H1 (cell line): ENCODE data around the gene OR2W1. TPM values are rescaled to one million over a fixed set of nuclear protein-coding genes. Genes with fewer than 3 reads are reported as not detected.

Source experiments
- CTCF ChIA-PET: fragments of 300-600 bp; sonication (Branson Sonifier 250); formaldehyde crosslinking; loops from one replicate; lab custom pipeline; 2021; ENCODE audit not compliant: partially characterized antibody; lab: Charles Lee
- POLR2A ChIA-PET: fragments of 300-600 bp; sonication (Branson Sonifier 250); formaldehyde crosslinking; loops from one replicate; lab custom pipeline; 2021; ENCODE audit warnings: inconsistent platforms; ENCODE audit not compliant: partially characterized antibody; lab: Charles Lee
- DNase-seq, 2 experiments: peaks; one replicate each; pipeline versions ENCODE4 v3.0.0 to v3.0.0-alpha.2; 2010 to 2022; ENCODE audit warnings: low spot score in 2 of 2, low read depth in 1 of 2, mixed read lengths in 1 of 2
- FAIRE-seq: peaks from 2 replicates; lab custom pipeline; 2011; peaks lifted over from hg19 to GRCh38; lab: Jason Lieb, UNC
- H2AFZ ChIP-seq: 2 replicates; pipeline ENCODE4 v1.8.1; 2012; ENCODE audit warnings: low read length, inconsistent platforms
- H2AK5ac ChIP-seq: 2 replicates; pipeline ENCODE4 v1.6.1; 2013; ENCODE audit warnings: low read depth, low read length
- H2BK120ac ChIP-seq: replicated peaks from 2 replicates; pipeline ENCODE3; 2013; ENCODE audit warnings: low read depth, low read length, inconsistent platforms
- H2BK12ac ChIP-seq: 2 replicates; pipeline ENCODE4 v1.6.1; 2013; ENCODE audit warnings: low read depth, low read length
- H2BK15ac ChIP-seq: 2 replicates; pipeline ENCODE4 v1.6.1; 2013; ENCODE audit warnings: low read length
- H2BK20ac ChIP-seq: 2 replicates; pipeline ENCODE4 v1.6.1; 2013; ENCODE audit warnings: low read length
- H2BK5ac ChIP-seq: 2 replicates; pipeline ENCODE4 v1.6.1; 2013; ENCODE audit warnings: low read depth, low read length
- H3K14ac ChIP-seq: 2 replicates; pipeline ENCODE4 v1.6.1; 2013; ENCODE audit warnings: inconsistent platforms; ENCODE audit not compliant: insufficient read length
- H3K18ac ChIP-seq: 2 replicates; pipeline ENCODE4 v1.6.1; 2013; ENCODE audit warnings: low read length; ENCODE audit errors: extremely low read depth
- H3K23ac ChIP-seq: 2 replicates; pipeline ENCODE4 v1.6.1; 2013; ENCODE audit warnings: inconsistent platforms; ENCODE audit not compliant: insufficient read length
- H3K23me2 ChIP-seq: 2 replicates; pipeline ENCODE4 v1.6.1; 2013; ENCODE audit warnings: low read depth, low read length
- H3K27ac ChIP-seq: 2 replicates; pipeline ENCODE4 v1.6.1; 2011; ENCODE audit warnings: low read depth, low read length, inconsistent platforms
- H3K27me3 ChIP-seq, 4 experiments: replicated peaks in 1 of 4; 1 replicate in 1 of 4; 2 replicates in 3 of 4; pipeline versions ENCODE4 v1.6.1 to v1.8.1; 2011 to 2013; ENCODE audit warnings: low read length in 3 of 4, mild to moderate bottlenecking in 3 of 4, inconsistent platforms in 2 of 4, mixed read lengths in 2 of 4, moderate library complexity in 1 of 4; ENCODE audit not compliant: control insufficient read depth in 3 of 4, insufficient read depth in 3 of 4; ENCODE audit errors: extremely low read depth in 1 of 4
- H3K36me3 ChIP-seq, 4 experiments: 2 replicates each; pipeline versions ENCODE4 v1.6.1 to v1.8.1; 2011 to 2013; ENCODE audit warnings: mild to moderate bottlenecking in 4 of 4, low read length in 3 of 4, moderate library complexity in 2 of 4, control low read depth in 1 of 4, inconsistent platforms in 1 of 4; ENCODE audit not compliant: insufficient read depth in 4 of 4, control insufficient read depth in 2 of 4
- H3K4ac ChIP-seq: replicated peaks from 2 replicates; pipeline ENCODE3; 2013; ENCODE audit warnings: low read length, low read depth, mixed read lengths, inconsistent platforms; ENCODE audit not compliant: insufficient read length
- H3K4me1 ChIP-seq, 4 experiments: replicated peaks in 1 of 4; 1 replicate in 1 of 4; 2 replicates in 3 of 4; pipeline versions ENCODE4 v1.6.1 to v1.8.1; 2011 to 2013; ENCODE audit warnings: low read length in 3 of 4, inconsistent platforms in 2 of 4, mixed read lengths in 1 of 4; ENCODE audit not compliant: insufficient read depth in 4 of 4, control insufficient read depth in 3 of 4
- H3K4me2 ChIP-seq, 2 experiments: 2 replicates each; pipeline versions ENCODE4 v1.6.1 to v1.8.1; 2011 to 2013; ENCODE audit warnings: low read depth in 2 of 2, low read length in 2 of 2, control low read depth in 1 of 2, inconsistent platforms in 1 of 2, mild to moderate bottlenecking in 1 of 2; ENCODE audit not compliant: insufficient read depth in 1 of 2
- H3K4me3 ChIP-seq, 4 experiments: fragments of 200-600, 300-600 bp in 1 of 4; sonication (generic), shearing (Covaris generic), sonication (Bioruptor Twin) in 1 of 4; 2 replicates each; pipeline versions ENCODE4 v1.5.1 to v1.8.1; 2011 to 2016; ENCODE audit warnings: low read length in 4 of 4, low read depth in 3 of 4, control low read depth in 2 of 4, inconsistent platforms in 2 of 4, mild to moderate bottlenecking in 2 of 4, mixed read lengths in 1 of 4, moderate library complexity in 1 of 4; ENCODE audit not compliant: insufficient read depth in 2 of 4; ENCODE audit errors: extremely low read depth in 1 of 4
- H3K56ac ChIP-seq: replicated peaks from 2 replicates; pipeline ENCODE3; 2013; ENCODE audit warnings: low read depth, mild to moderate bottlenecking, mixed read lengths, low read length, inconsistent platforms; ENCODE audit not compliant: insufficient read length
- H3K79me1 ChIP-seq: 2 replicates; pipeline ENCODE4 v1.6.1; 2013; ENCODE audit warnings: low read depth, low read length, control low read depth
- H3K79me2 ChIP-seq, 2 experiments: 2 replicates each; pipeline versions ENCODE4 v1.6.1 to v1.8.1; 2012 to 2013; ENCODE audit warnings: low read length in 2 of 2, mild to moderate bottlenecking in 2 of 2, inconsistent platforms in 1 of 2; ENCODE audit not compliant: insufficient read depth in 2 of 2, control insufficient read depth in 1 of 2
- H3K9ac ChIP-seq, 4 experiments: replicated peaks in 1 of 4; 1 replicate in 1 of 4; 2 replicates in 3 of 4; pipeline versions ENCODE4 v1.6.1 to v1.8.1; 2011 to 2013; ENCODE audit warnings: low read depth in 3 of 4, low read length in 3 of 4, control low read depth in 2 of 4, mild to moderate bottlenecking in 2 of 4, moderate library complexity in 2 of 4, inconsistent platforms in 1 of 4; ENCODE audit errors: extremely low read depth in 1 of 4
- H3K9me3 ChIP-seq, 2 experiments: 2 replicates each; pipeline versions ENCODE4 v1.6.1 to v1.8.1; 2012 to 2013; ENCODE audit warnings: mild to moderate bottlenecking in 2 of 2, moderate library complexity in 2 of 2, control low read depth in 1 of 2, inconsistent platforms in 1 of 2, low read depth in 1 of 2, low read length in 1 of 2, mixed read lengths in 1 of 2; ENCODE audit not compliant: insufficient read depth in 2 of 2
- H4K20me1 ChIP-seq, 2 experiments: replicated peaks in 1 of 2; 2 replicates each; pipeline versions ENCODE3 to v1.8.1; 2011 to 2013; ENCODE audit warnings: inconsistent platforms in 2 of 2, low read length in 2 of 2, mild to moderate bottlenecking in 1 of 2; ENCODE audit not compliant: insufficient read depth in 2 of 2, control insufficient read depth in 1 of 2
- H4K5ac ChIP-seq: 2 replicates; pipeline ENCODE4 v1.6.1; 2013; ENCODE audit warnings: low read length, low read depth, mixed read lengths, inconsistent platforms; ENCODE audit not compliant: insufficient read length
- H4K8ac ChIP-seq: 2 replicates; pipeline ENCODE4 v1.8.0; 2013; ENCODE audit warnings: mild to moderate bottlenecking, moderate library complexity, low read length, inconsistent platforms; ENCODE audit not compliant: insufficient read depth; ENCODE audit errors: extremely low read depth
- H4K91ac ChIP-seq: replicated peaks from 2 replicates; pipeline ENCODE3; 2013; ENCODE audit warnings: low read length, mixed read lengths, inconsistent platforms; ENCODE audit not compliant: insufficient read length
- BACH1 ChIP-seq: IDR thresholded peaks from 2 replicates; pipeline ENCODE4 v1.6.1; 2012; ENCODE audit warnings: low read length, improper control_type of control experiment
- CBX5 ChIP-seq: fragments of 300-800, 300-1000 bp; sonication (generic); IDR thresholded peaks from 2 replicates; pipeline ENCODE4 v1.7.1; 2016; ENCODE audit warnings: antibody characterized with exemption, low read length, low read depth
- CEBPB ChIP-seq: IDR thresholded peaks from 2 replicates; pipeline ENCODE4 v1.6.1; 2012; ENCODE audit warnings: low read depth, low read length
- CHD1 ChIP-seq: IDR thresholded peaks from 2 replicates; pipeline ENCODE4 v1.6.1; 2012; ENCODE audit warnings: low read depth, low read length, improper control_type of control experiment
- EZH2 ChIP-seq: fragments of 200-600 bp; sonication (generic); IDR thresholded peaks from 2 replicates; pipeline ENCODE4 v1.7.1; 2012; ENCODE audit warnings: low read depth, mild to moderate bottlenecking, moderate library complexity, low read length, inconsistent platforms; ENCODE audit not compliant: severe bottlenecking
- JUN ChIP-seq: IDR thresholded peaks from 2 replicates; pipeline ENCODE4 v1.6.1; 2011; ENCODE audit warnings: low read depth, mild to moderate bottlenecking, improper control_type of control experiment, low read length
- RAD21 ChIP-seq, 2 experiments: IDR thresholded peaks in 1 of 2; conservative IDR thresholded peaks in 1 of 2; 2 replicates each; pipeline ENCODE4 v1.6.1; 2011; ENCODE audit warnings: low read depth in 2 of 2, low read length in 2 of 2, improper control_type of control experiment in 1 of 2, inconsistent platforms in 1 of 2, mild to moderate bottlenecking in 1 of 2, moderate library complexity in 1 of 2
- SAP30 ChIP-seq: fragments of 300-600 bp; sonication (generic); IDR thresholded peaks from 2 replicates; pipeline ENCODE4 v1.7.1; 2012; ENCODE audit warnings: low read length, moderate library complexity, mild to moderate bottlenecking, inconsistent platforms; ENCODE audit not compliant: insufficient read depth, insufficient replicate concordance
- TBP ChIP-seq: IDR thresholded peaks from 2 replicates; pipeline ENCODE4 v1.6.1; 2011; ENCODE audit warnings: low read depth, low read length, improper control_type of control experiment
- WGBS, 2 experiments: shearing (Covaris generic) in 1 of 2; methylation state at CpG; one replicate each; pipeline versions ENCODE4 v1.1.6 to v1.1.7; 2013 to 2015; ENCODE audit warnings: low lambda C conversion rate in 2 of 2, mixed read lengths in 2 of 2, inconsistent platforms in 1 of 2, low coverage in 1 of 2, missing lambda C conversion rate in 1 of 2; ENCODE audit not compliant: insufficient replicate concordance in 2 of 2, insufficient coverage in 1 of 2, insufficient read length in 1 of 2; ENCODE audit errors: extremely low coverage in 1 of 2, missing lambda C conversion rate in 1 of 2; 5-methylcytosine and 5-hydroxymethylcytosine counted together
- polyA plus RNA-seq, 7 experiments: library from polyadenylated mRNA; depleted of rRNA in 3 of 7; stranded (reverse) in 5 of 7; unstranded in 2 of 7; fragments of >200 nt in 5 of 7; fragments of 200-250 nt in 2 of 7; gene quantifications; 1 replicate in 5 of 7; 2 replicates in 1 of 7; 4 replicates in 1 of 7; pipeline versions ENCODE4 v1.2.1 to v1.2.3, GENCODE V29; 2011 to 2013; ENCODE audit warnings: missing spikeins in 2 of 7, mixed read lengths in 2 of 7
- total RNA-seq: library from RNA; stranded (reverse); fragmentation: NEBNext Ultra II Directional; extraction: Animal tissue kit (Norgen Biotek cat#: 25700); gene quantifications from 2 replicates; pipeline ENCODE4 v1.2.1, GENCODE V29; 2021
- TF ChIP-seq, protein P1 (sequence below): IDR thresholded peaks from 2 replicates; pipeline ENCODE4 v1.6.1; 2012; ENCODE audit warnings: inconsistent platforms

OR2W1 gene
- total and polyA plus RNA-seq, 2 of the 8 experiments (the other 6 are each of a cell fraction or from before 2014, with no cell fraction given), result not detected

DNA sequence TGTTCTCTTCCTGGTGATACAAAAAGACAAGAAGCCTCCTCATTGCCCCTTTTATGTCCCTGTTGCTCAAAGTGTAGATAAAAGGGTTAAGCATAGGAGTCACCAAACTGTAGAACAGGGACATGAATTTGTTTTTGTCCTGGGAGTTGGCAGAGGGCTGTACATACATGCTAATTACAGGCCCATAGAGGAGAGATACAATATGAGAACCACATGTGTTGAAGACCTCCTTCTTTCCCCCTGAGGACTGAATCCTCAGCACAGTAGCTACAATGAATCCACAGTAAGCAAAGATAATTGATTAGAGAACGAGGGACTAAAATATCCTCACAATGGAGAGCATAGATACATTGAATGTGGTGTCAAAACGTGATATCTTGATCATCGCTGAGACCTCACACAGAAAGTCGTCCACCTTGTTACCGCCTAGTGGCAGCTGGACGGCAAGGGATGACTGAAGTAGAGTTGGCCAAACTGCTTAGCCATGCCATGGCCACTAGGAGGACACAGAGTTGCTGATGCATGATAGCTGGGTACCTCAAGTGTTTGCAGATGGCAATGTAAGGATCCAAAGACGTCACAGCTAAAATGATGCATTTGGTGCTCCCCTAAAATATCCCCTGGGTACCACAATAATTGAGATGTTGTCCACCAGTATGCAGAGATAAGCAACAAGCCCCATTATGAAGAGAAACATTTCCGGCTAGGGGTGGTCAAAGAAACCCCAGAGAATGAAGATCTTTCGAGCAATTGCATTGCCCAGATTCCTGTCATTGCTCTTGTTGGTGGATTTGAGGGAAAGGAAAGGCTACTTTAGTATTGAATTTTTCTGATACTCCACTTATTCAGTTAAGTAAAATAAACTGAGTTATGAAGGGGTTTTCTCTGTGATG is 27.1 kb upstream of the OR2W1 start:
- Histone ChIP-seq H3K14ac (no peak overlapping the region), H2BK5ac (no peak overlapping the region), H2AK5ac (no peak overlapping the region), H3K23ac (no peak overlapping the region), H2BK20ac (no peak overlapping the region), H3K56ac (no peak overlapping the region), H3K9ac (no peak overlapping the region), H3K4me3 (no peak overlapping the region), H3K18ac (no peak overlapping the region), H3K79me1 (no peaks in the 10 kb centered on the region), H2BK15ac (no peak overlapping the region), H4K8ac (no peak overlapping the region), H4K20me1 (no peaks in the 10 kb centered on the region), H4K5ac (no peak overlapping the region), H2BK12ac (no peak overlapping the region), H3K4me2 (no peak overlapping the region), H3K23me2 (no peaks in the 10 kb centered on the region), H2BK120ac (no peak overlapping the region), H4K91ac (no peak overlapping the region), H2AFZ (peak overlapping the region; percentile 100), H3K27ac (no peak overlapping the region), H3K4me1 (no peaks in the 10 kb centered on the region), H3K79me2 (no peaks in the 10 kb centered on the region), H3K9me3 (no peaks in the 10 kb centered on the region), H3K27me3 (0 out of 7 replicates have a peak, but pooled peaks cover 0 to 3% (median 0%) of the 10 kb centered on the region in 4 experiments), H3K36me3 (no peaks in the 10 kb centered on the region), H3K4ac (no peak overlapping the region)
- FAIRE-seq (peak; percentile 98), DNase-seq (peak; percentile 23 to 49)
- POLR2A ChIA-PET, result no interaction called here
- WGBS, 2 experiments, result 43% methylated on average over 9 of the region's 9 CpGs; no CpG with 5 or more reads in 1 of the 2 experiments
- CTCF ChIA-PET, result interaction anchor here (0.6 to 1.9 kb wide), 19 partner anchors 9 to 518 kb away, joined by 3 to 9 read pairs (median 4); partner anchors contain the start of genes OR2B3 and OR2W1
- TF ChIP-seq CEBPB (no peak), SAP30 (no peak), RAD21 (IDR thresholded peaks at IDR 0.05 in 1 of 2, conservative IDR thresholded peaks at IDR 0.05 in 1 of 2; ENCODE audit: low read depth in 2 of 2, low read length in 2 of 2) (peak; percentile 74 to 83), TBP (no peak), CHD1 (no peak), EZH2 (no peak), BACH1 (peak; percentile 52), CBX5 (no peak), JUN (no peak)
- TF ChIP-seq, protein P1, sequence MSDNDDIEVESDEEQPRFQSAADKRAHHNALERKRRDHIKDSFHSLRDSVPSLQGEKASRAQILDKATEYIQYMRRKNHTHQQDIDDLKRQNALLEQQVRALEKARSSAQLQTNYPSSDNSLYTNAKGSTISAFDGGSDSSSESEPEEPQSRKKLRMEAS, result peak; percentile 24; the same call in 1 of the 2 replicates
